ENCODE results near the gene OR2AT4. TPM values are rescaled to one million over a fixed set of nuclear protein-coding genes. Genes with fewer than 3 reads are reported as not detected.

OR2AT4 gene
- total and polyA plus RNA-seq, 2 of the 8 experiments (the other 6 are each of a cell fraction or from before 2014, with no cell fraction given): not detected

DNA sequence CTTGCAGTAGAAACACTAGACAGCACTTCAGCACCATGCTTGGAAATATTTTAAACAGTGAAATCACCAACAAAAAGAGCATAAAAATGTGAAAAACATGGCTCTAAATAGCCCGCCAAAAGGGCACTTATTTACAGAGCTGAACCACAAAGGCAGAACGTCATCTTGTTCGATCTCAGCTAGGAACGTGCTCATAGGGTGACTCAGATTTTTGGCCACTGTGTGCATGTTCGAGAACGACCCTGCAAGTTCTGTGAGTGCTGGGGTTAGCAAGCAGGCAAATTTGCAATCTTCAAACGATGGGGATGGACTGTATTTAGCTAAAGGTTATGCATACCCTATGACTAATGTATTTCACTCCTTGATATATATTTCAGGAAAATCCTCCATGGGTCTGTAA is 30.6 kb downstream of the OR2AT4 start (continued):
- TF ChIP-seq, protein P1, sequence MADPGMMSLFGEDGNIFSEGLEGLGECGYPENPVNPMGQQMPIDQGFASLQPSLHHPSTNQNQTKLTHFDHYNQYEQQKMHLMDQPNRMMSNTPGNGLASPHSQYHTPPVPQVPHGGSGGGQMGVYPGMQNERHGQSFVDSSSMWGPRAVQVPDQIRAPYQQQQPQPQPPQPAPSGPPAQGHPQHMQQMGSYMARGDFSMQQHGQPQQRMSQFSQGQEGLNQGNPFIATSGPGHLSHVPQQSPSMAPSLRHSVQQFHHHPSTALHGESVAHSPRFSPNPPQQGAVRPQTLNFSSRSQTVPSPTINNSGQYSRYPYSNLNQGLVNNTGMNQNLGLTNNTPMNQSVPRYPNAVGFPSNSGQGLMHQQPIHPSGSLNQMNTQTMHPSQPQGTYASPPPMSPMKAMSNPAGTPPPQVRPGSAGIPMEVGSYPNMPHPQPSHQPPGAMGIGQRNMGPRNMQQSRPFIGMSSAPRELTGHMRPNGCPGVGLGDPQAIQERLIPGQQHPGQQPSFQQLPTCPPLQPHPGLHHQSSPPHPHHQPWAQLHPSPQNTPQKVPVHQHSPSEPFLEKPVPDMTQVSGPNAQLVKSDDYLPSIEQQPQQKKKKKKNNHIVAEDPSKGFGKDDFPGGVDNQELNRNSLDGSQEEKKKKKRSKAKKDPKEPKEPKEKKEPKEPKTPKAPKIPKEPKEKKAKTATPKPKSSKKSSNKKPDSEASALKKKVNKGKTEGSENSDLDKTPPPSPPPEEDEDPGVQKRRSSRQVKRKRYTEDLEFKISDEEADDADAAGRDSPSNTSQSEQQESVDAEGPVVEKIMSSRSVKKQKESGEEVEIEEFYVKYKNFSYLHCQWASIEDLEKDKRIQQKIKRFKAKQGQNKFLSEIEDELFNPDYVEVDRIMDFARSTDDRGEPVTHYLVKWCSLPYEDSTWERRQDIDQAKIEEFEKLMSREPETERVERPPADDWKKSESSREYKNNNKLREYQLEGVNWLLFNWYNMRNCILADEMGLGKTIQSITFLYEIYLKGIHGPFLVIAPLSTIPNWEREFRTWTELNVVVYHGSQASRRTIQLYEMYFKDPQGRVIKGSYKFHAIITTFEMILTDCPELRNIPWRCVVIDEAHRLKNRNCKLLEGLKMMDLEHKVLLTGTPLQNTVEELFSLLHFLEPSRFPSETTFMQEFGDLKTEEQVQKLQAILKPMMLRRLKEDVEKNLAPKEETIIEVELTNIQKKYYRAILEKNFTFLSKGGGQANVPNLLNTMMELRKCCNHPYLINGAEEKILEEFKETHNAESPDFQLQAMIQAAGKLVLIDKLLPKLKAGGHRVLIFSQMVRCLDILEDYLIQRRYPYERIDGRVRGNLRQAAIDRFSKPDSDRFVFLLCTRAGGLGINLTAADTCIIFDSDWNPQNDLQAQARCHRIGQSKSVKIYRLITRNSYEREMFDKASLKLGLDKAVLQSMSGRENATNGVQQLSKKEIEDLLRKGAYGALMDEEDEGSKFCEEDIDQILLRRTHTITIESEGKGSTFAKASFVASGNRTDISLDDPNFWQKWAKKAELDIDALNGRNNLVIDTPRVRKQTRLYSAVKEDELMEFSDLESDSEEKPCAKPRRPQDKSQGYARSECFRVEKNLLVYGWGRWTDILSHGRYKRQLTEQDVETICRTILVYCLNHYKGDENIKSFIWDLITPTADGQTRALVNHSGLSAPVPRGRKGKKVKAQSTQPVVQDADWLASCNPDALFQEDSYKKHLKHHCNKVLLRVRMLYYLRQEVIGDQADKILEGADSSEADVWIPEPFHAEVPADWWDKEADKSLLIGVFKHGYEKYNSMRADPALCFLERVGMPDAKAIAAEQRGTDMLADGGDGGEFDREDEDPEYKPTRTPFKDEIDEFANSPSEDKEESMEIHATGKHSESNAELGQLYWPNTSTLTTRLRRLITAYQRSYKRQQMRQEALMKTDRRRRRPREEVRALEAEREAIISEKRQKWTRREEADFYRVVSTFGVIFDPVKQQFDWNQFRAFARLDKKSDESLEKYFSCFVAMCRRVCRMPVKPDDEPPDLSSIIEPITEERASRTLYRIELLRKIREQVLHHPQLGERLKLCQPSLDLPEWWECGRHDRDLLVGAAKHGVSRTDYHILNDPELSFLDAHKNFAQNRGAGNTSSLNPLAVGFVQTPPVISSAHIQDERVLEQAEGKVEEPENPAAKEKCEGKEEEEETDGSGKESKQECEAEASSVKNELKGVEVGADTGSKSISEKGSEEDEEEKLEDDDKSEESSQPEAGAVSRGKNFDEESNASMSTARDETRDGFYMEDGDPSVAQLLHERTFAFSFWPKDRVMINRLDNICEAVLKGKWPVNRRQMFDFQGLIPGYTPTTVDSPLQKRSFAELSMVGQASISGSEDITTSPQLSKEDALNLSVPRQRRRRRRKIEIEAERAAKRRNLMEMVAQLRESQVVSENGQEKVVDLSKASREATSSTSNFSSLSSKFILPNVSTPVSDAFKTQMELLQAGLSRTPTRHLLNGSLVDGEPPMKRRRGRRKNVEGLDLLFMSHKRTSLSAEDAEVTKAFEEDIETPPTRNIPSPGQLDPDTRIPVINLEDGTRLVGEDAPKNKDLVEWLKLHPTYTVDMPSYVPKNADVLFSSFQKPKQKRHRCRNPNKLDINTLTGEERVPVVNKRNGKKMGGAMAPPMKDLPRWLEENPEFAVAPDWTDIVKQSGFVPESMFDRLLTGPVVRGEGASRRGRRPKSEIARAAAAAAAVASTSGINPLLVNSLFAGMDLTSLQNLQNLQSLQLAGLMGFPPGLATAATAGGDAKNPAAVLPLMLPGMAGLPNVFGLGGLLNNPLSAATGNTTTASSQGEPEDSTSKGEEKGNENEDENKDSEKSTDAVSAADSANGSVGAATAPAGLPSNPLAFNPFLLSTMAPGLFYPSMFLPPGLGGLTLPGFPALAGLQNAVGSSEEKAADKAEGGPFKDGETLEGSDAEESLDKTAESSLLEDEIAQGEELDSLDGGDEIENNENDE (IDR thresholded peaks at IDR 0.05; ENCODE audit: insufficient replicate concordance, low read length): no peak
- no peak for TF ChIP-seq POLR2A (IDR thresholded peaks at IDR 0.05; ENCODE audit: control extremely low read depth in 1 of 2, low read depth in 2 of 2, low read length in 2 of 2)
- no peak for TF ChIP-seq JUN (IDR thresholded peaks at IDR 0.05; ENCODE audit: low read depth, low read length)
